Fibroblast of upper back skin (primary cell): ENCODE results near the gene TEKT2.

ENCODE experiments used
- DNase-seq: peaks from one replicate; pipeline ENCODE4 v3.0.0-alpha.2; 2013

Gene TEKT2

GRCh38 chr1:36087233-36088123, 3.6 kb downstream of the TEKT2 start:
- DNase-seq = no peak

GRCh38 chr1:36088265-36088576, 4.3 kb downstream of the TEKT2 start:
- DNase-seq = no peak

- DNase-seq = peak; percentile 86
Observed at GRCh38 chr1:36088577-36089392, 4.9 kb downstream of the TEKT2 start, which contains the start of gene ADPRS. Gene ADPRS (plus strand): TSS chr1:36088892. CDS start chr1:36088905, 13 bp downstream.

GRCh38 chr1:36089393-36090121, 5.7 kb downstream of the TEKT2 start:
- peak; percentile 43 for DNase-seq

- DNase-seq = no peak
Observed at GRCh38 chr1:36091141-36091540, 7.2 kb downstream of the TEKT2 start.

- DNase-seq = no peak
Observed at GRCh38 chr1:36091698-36092097, 7.8 kb downstream of the TEKT2 start.

DNA sequence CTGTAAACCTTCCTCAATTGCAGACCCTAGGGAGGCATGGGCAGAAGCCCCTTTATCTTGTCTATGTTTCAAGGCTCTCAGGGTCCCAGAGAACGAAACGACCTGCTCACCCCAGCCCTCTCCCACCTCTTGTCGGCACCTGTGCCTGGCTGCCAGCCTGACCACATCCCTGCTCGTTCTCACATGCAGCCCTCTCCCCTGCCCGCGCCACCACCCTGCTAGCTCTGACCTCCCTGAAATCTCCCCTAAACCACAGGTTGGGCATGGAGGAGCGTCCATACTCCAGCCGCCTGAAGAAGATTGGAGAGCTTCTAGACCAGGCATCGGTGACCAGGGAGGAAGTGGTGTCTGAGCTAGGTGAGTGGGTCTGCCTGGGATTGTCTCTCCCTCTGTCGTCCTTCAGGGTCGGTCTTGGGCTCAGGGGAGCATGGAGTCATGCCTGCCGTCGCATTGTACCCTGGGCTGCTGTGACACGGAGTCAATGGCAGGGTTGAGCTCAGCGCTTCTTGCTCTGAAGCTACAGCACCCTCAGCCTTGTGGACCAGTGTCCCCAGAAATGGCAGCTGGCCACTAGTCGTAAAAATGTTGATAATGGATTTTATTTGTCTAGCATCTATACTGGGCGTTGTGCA, 8.4 kb downstream of the TEKT2 start:
- DNase-seq = no peak

GRCh38 chr1:36092798-36093185, 8.9 kb downstream of the TEKT2 start:
- no peak for DNase-seq

DNA sequence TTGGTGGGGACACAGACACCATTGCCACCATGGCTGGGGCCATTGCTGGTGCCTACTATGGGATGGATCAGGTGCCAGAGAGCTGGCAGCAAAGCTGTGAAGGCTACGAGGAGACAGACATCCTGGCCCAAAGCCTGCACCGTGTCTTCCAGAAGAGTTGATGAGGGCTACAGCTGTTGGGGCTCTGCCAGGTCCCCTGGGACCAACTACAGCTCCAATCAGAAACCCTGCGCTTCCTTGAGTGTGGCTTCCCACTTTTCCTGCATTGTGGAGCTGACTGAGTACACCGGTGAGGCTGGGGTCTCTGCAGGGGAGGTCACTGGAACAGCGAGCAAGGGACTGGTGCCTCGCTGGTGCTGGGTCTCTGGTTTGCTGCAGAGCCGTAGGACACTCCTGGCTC, 9.3 kb downstream of the TEKT2 start:
- no peak for DNase-seq

DNA sequence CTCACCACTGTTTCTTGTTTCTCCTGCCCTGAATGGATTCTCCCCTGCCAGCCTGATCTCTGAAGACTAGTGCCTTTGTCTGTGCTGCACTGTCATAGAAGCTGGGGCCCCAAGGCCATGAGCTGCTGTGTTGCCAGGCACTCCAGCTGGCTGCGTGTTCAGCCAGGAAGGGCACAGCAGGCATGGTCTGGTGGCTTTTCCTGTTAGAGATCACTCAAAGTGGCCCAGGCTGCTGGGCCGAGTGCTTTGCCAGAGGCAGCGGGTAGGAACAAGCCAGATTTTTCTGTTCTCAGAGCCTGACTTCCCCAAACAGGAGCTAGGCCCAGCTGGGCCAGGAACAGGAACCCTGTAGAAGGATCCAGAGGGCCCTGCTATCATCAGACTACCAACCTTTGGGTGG, 10.0 kb downstream of the TEKT2 start:
- DNase-seq = no peak

- peak; percentile 33 for DNase-seq
Observed at GRCh38 chr1:36094621-36095061, 10.7 kb downstream of the TEKT2 start.

- DNase-seq = no peak
Observed at GRCh38 chr1:36095760-36096405, 12.0 kb downstream of the TEKT2 start.

DNA sequence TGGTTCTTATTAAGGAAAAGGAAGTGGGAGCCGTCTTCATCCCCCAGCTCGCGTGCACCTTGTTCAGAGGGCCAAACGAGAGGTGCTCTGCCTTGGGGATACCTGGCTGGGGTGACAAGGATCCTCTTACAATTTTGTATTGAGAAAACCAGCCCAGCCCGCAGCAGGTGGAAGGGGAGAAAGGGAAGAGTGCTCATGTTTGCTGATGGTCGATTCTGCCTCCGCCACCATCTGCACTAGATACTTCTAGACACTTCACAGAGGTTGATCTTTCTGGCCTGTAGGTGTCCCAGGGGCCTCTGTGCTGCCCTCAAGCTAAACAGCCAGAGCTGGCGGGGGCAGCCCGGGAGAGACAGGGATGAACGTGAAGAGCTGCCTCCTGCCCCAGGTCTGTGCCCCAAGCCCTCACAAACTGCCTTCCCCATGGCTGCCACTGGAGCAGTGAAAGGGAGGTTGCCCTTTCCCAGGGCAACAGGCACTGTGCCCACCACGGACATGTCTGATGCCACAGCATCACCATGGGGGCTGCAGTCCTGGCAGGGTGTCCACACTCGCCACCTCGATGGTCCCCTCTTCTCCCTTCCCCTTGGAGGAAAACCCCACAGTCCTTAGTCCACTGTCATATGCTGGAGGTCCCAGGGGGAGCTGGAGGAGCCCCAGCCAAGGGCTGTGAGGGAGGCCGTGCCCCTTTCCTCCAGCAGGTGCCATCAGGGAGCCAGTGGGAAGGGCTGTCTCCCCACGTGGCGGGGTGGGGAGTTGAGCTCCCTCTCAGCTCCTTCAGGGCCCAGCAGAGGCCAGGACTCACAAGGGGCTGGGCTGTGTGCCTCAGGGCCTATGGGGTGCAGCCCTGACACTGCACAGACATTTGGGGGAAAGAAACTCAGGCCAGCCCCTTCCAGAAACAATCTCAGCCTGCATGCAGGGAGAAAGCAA, 12.9 kb downstream of the TEKT2 start:
- DNase-seq = no peak

- no peak for DNase-seq
Observed at GRCh38 chr1:36097693-36098585, 14.0 kb downstream of the TEKT2 start.

- no peak for DNase-seq
Observed at GRCh38 chr1:36098650-36099365, 14.9 kb downstream of the TEKT2 start.

DNA sequence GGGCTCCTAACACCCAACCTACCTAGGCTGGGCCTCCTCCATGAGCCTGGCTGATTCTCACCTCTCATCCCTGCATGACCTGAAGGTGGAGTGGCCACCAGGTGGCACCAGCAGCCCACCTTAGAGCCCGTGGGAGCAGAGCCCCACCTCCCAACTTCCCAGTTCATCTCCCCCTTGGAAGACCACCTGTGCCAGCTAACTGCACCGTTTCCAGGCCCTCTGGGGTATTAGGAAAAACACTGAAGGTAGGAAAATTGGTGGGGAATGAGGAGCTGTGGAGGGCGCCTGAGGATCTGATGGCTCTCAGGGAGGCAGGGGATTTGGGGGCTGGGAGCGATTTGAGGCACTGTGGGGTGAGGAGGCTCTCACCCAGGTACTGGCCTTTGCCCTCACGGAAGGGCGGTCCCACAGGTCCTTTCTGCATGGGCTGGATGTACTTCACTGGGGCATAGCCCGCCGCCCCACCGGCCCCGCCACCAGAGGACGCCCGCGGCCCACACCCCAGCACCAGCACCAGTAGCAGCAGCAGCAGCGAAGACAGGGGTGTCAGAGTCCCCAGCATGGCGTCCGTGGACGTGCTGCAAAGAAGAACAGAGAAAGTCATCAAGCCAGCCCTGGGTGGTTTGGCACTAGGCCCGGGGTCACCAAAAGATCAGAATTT, 15.9 kb downstream of the TEKT2 start:
- peak; percentile 75 for DNase-seq

- DNase-seq = no peak
Observed at GRCh38 chr1:36100376-36100775, 16.5 kb downstream of the TEKT2 start.

DNA sequence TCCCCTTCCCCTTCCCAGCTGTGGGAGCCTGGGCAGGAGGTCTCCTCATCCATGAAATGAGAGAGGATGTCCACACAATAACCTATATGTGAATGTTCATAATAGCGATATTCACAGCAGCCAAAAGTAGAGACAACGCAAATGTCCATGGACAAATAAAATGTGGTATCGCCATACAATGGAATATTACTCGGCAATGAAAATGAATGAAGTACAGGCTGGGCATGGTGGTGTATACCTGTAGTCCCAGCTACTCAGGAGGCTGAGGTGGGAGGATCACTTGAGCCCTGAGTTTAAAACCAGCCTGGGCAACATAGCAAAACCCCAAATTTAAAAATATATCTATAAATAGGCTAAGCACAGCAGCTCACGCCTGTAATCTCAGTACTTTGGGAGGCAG, 17.7 kb downstream of the TEKT2 start:
- no peak for DNase-seq

DNA sequence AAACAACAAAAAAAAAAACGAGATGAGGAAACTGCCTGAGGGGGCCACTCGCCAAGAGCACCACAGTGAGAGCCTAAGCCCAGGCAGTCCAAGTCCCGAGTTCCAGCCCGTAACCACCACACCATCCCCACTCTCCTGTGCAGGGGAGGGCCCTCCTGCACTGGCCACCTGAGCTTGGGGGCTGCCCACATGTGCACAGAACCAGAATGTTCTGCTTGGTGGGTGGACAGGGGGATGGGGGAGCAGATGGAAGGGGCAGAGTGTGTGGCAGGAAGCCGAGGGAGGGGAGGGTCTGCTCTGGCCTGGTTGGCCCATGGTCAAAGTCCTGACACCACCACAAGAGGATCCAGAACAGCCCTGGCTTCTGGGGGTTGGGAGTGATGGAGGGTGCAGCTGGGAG, 22.4 kb downstream of the TEKT2 start:
- DNase-seq = no peak
